Uterus (tissue), 4 donors: Measurements from ENCODE around the gene WDR47. TPM values are rescaled to one million over a fixed set of nuclear protein-coding genes. Genes with fewer than 3 reads are reported as not detected.

Source experiments
- DNase-seq, 2 donors: peaks; one replicate each; pipeline ENCODE4 v3.0.0-alpha.2; 2019 to 2020
- H3K27ac ChIP-seq, 2 donors: fragments of 200-600 bp; sonication (generic); 1 replicate in 1 of 2; 2 replicates in 1 of 2; pipeline ENCODE4 v1.5.1; 2016 to 2018
- H3K27me3 ChIP-seq, 2 donors: fragments of 200-600 bp; sonication (generic); one replicate each; pipeline ENCODE4 v1.5.1; 2018 to 2019; ENCODE audit warnings: control low read depth in 1 of 2
- H3K36me3 ChIP-seq, 2 donors: fragments of 200-600 bp; sonication (generic); one replicate each; pipeline ENCODE4 v1.5.1; 2019; ENCODE audit warnings: control low read depth in 1 of 2
- H3K4me1 ChIP-seq, 2 donors: fragments of 200-600 bp; sonication (generic); one replicate each; pipeline ENCODE4 v1.5.1; 2018 to 2019; ENCODE audit warnings: control low read depth in 1 of 2
- H3K4me3 ChIP-seq, 2 donors: fragments of 200-600 bp; sonication (generic); 1 replicate in 1 of 2; 2 replicates in 1 of 2; pipeline ENCODE4 v1.5.1; 2018 to 2019; ENCODE audit warnings: mild to moderate bottlenecking in 1 of 2
- H3K9me3 ChIP-seq, 2 donors: fragments of 200-600 bp; sonication (generic); one replicate each; pipeline ENCODE4 v1.5.1; 2019; ENCODE audit warnings: control low read depth in 1 of 2
- POLR2A ChIP-seq, 2 donors: fragments of 450-650 bp; IDR thresholded peaks; one replicate each; pipeline ENCODE4 v1.6.1; 2016; ENCODE audit warnings: antibody characterized with exemption in 2 of 2, mild to moderate bottlenecking in 1 of 2, moderate library complexity in 1 of 2
- intact Hi-C: fragments of 100-400 bp; cut with DNase I; formaldehyde crosslinking; loops from one replicate; pipeline ENCODE4 v1.15.1; 2023; ENCODE audit warnings: low total_unique reads
- total RNA-seq, 4 donors: library from RNA; depleted of rRNA in 3 of 4; stranded (reverse); fragments of >200 nt in 3 of 4; gene quantifications; one replicate each; pipeline versions ENCODE4 v1.1.0 to v1.2.4, GENCODE V29; 2014 to 2023
- TF ChIP-seq, protein P1 (sequence below), 4 experiments: fragments of 200-600 bp in 2 of 4; fragments of 450-650 bp in 2 of 4; sonication (generic) in 2 of 4; IDR thresholded peaks; one replicate each; pipeline ENCODE4 v1.5.1; 2016 to 2019; ENCODE audit warnings: antibody characterized with exemption in 4 of 4, mild to moderate bottlenecking in 2 of 4, moderate library complexity in 1 of 4
- donor health status: DM: yes; HTN: yes; CAD: no.

The WDR47 gene
- total RNA-seq, 4 donors from 2014 or later: 10.5 to 54.7 (median 27.2) TPM

DNA sequence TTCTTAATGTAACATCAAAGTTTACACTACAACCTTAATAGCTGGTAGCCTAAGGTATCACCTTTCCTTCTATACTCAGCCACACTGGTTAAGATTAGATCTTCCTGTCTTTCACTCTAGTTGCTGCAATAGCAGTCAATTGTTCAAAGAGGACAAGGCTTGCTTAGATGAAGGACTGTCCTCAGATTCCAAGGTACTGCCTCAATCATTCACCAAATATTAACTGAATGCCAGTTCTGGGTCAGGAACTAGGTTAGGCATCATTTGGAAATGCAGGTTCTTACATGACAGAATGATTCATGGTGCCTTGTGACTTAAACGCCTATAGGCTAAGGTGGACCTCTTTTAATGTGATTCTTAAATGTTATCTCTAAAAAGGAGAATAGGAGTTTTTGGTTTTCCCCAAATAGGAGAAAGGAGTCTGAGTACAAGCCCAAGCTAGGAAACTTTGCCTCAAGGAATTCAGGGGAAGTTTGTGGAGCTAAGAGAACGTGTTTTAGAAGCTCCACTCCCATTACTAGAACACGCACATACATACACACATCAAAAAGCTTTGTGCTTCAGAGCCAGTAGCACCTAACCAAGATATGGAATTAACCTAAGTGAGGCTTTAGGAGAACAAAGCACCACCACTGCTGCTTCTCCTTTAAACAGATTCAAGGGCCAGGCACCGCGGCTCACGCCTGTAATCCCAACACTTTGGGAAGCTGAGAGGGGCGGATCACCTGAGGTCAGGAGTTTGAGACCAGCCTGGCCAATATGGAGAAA lies 8.5 kb upstream of the WDR47 start:
- Histone ChIP-seq H3K27ac (no peak overlapping the region), H3K36me3 (no peaks in the 10 kb centered on the region), H3K27me3 (no peaks in the 10 kb centered on the region), H3K4me3 (no peak overlapping the region), H3K9me3 (no peaks in the 10 kb centered on the region), H3K4me1 (no peaks in the 10 kb centered on the region)
- TF ChIP-seq, protein P1, sequence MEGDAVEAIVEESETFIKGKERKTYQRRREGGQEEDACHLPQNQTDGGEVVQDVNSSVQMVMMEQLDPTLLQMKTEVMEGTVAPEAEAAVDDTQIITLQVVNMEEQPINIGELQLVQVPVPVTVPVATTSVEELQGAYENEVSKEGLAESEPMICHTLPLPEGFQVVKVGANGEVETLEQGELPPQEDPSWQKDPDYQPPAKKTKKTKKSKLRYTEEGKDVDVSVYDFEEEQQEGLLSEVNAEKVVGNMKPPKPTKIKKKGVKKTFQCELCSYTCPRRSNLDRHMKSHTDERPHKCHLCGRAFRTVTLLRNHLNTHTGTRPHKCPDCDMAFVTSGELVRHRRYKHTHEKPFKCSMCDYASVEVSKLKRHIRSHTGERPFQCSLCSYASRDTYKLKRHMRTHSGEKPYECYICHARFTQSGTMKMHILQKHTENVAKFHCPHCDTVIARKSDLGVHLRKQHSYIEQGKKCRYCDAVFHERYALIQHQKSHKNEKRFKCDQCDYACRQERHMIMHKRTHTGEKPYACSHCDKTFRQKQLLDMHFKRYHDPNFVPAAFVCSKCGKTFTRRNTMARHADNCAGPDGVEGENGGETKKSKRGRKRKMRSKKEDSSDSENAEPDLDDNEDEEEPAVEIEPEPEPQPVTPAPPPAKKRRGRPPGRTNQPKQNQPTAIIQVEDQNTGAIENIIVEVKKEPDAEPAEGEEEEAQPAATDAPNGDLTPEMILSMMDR (IDR thresholded peaks at IDR 0.05): no peak
- no peak for TF ChIP-seq POLR2A (IDR thresholded peaks at IDR 0.05)
- no peak for DNase-seq
- intact Hi-C loops: no loop called here

DNA sequence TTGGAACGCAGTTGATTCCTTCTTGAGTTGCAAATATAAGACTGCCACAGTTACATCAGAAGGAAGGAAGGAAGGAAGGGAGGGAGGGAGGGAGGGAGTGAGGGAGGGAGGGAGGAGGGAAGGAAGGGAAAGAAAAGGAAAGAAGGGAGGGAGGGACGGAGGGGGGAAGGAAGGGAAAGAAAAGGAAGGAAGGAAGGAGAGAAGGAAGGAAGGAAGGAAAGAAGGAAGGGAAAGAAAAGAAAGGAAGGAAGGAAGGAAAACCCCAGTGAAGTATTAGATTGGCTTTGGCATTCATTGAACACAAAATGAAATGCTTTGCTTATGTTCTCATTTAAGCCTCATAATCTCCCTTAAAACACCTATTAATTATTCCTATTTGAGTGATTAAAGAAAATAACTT lies 6.4 kb upstream of the WDR47 start:
- Histone ChIP-seq H3K9me3 (no peaks in the 10 kb centered on the region), H3K4me1 (no peaks in the 10 kb centered on the region), H3K27ac (no peak overlapping the region), H3K36me3 (no peaks in the 10 kb centered on the region), H3K27me3 (no peaks in the 10 kb centered on the region), H3K4me3 (no peak overlapping the region)
- intact Hi-C loops: no loop called here
- TF ChIP-seq, protein P1 (IDR thresholded peaks at IDR 0.05): no peak
- no peak for TF ChIP-seq POLR2A (IDR thresholded peaks at IDR 0.05)
- no peak for DNase-seq

DNA sequence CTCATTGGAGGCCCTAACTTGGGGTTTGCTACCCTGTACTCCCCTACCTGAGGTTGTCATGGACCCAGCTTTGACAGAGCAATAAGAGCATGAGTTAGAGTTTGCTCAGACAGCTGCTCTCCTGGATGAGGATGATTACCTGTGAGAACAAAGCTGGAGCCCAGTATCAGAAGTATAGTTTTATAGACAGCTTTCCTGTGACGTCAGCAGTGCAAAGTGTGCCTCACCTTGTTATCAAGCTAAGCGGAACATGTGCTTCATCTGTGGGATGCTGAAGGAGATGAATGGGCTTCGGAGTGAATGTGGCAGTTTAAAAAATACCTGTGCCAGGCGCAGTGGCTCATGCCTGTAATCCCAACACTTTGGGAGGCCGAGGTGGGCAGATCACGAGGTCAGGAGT lies 5.4 kb upstream of the WDR47 start:
- no peaks in the 10 kb centered on the region for H3K9me3 ChIP-seq
- H3K36me3 ChIP-seq: no peaks in the 10 kb centered on the region
- H3K27me3 ChIP-seq: no peaks in the 10 kb centered on the region
- H3K27ac ChIP-seq: no peak overlapping the region
- no peak for DNase-seq
- no peaks in the 10 kb centered on the region for H3K4me1 ChIP-seq
- intact Hi-C loops: no loop called here
- no peak for TF ChIP-seq POLR2A (IDR thresholded peaks at IDR 0.05)
- TF ChIP-seq, protein P1 (IDR thresholded peaks at IDR 0.05): no peak
- no peak overlapping the region for H3K4me3 ChIP-seq

DNA sequence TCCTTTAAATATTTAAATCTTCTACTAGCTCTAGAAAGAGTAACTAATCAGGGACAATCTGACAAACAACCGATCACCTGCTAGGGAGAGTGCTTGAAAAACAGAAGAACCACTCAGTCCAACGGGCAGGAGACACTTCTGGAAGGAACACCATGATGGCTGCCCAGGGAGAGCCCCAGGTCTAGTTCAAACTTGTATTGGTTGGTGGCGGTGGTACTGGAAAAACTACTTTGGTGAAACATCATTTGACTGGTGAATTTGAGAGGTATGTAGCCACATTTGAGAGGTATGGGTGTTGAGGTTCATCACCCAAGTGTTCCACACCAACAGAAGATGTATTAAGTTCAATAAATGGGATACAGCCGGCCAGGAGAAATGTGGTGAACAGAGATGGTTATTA lies 4.8 kb upstream of the WDR47 start:
- no peaks in the 10 kb centered on the region for H3K9me3 ChIP-seq
- no peak for DNase-seq
- intact Hi-C loops: no loop called here
- H3K36me3 ChIP-seq: no peaks in the 10 kb centered on the region
- no peak overlapping the region for H3K4me3 ChIP-seq
- no peaks in the 10 kb centered on the region for H3K27me3 ChIP-seq
- H3K4me1 ChIP-seq: no peaks in the 10 kb centered on the region
- TF ChIP-seq, protein P1 (IDR thresholded peaks at IDR 0.05): no peak
- TF ChIP-seq POLR2A (IDR thresholded peaks at IDR 0.05): no peak
- no peak overlapping the region for H3K27ac ChIP-seq

DNA sequence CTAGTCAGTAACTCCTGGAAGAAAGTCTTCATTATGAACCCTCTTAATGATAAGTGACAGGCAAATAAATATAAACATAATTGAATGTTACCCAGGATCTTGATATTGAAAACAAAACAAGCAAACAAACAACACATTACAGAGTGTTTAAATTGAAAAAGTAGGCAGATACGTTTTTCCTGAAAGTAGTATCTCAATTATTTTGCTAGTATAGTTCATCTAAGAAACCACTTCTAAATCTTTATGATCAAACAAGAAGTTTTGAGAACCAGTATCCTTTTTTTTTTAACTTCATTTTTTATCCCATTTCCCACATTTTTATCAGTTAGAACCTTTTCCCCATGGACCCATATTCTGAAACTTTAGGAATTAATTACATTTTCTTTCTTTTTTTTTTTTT lies 3.7 kb upstream of the WDR47 start:
- no peak overlapping the region for H3K27ac ChIP-seq
- H3K36me3 ChIP-seq: no peaks in the 10 kb centered on the region
- no peak overlapping the region for H3K4me3 ChIP-seq
- H3K27me3 ChIP-seq: no peaks in the 10 kb centered on the region
- DNase-seq: no peak
- H3K4me1 ChIP-seq: no peaks in the 10 kb centered on the region
- intact Hi-C loops: no loop called here
- no peak for TF ChIP-seq POLR2A (IDR thresholded peaks at IDR 0.05)
- TF ChIP-seq, protein P1 (IDR thresholded peaks at IDR 0.05): no peak
- no peaks in the 10 kb centered on the region for H3K9me3 ChIP-seq
